GM23338 (cell line): ENCODE results near the gene SHC4. TPM values are rescaled to one million over a fixed set of nuclear protein-coding genes. Genes with fewer than 3 reads are reported as not detected.

Experiments used
- ATAC-seq: fragments of 200-7000 bp; cut with Tn5 transposase; 3 replicates; pipeline ENCODE4 v1.9.1; 2020
- DNase-seq: peaks from one replicate; pipeline ENCODE4 v3.0.0-alpha.2; 2015; ENCODE audit warnings: low spot score
- H2AFZ ChIP-seq: fragments of 200-600 bp; sonication (generic); 2 replicates; pipeline ENCODE4 v1.8.0; 2016; ENCODE audit warnings: antibody characterized with exemption, mild to moderate bottlenecking, moderate library complexity
- H3F3A ChIP-seq: fragments of 200-600 bp; sonication (generic); replicated peaks from 2 replicates; pipeline ENCODE4 v1.8.0; 2017; ENCODE audit warnings: antibody characterized with exemption, mixed run types, low read depth
- H3K27ac ChIP-seq: fragments of 200-600 bp; sonication (generic); 2 replicates; pipeline ENCODE4 v1.6.1; 2016; ENCODE audit warnings: low read depth
- H3K27me3 ChIP-seq: fragments of 200-600 bp; sonication (generic); 2 replicates; pipeline ENCODE4 v1.8.0; 2016; ENCODE audit warnings: mild to moderate bottlenecking, mixed run types, moderate library complexity; ENCODE audit not compliant: insufficient read depth
- H3K36me3 ChIP-seq: fragments of 200-600 bp; sonication (generic); 2 replicates; pipeline ENCODE4 v1.8.0; 2016; ENCODE audit warnings: mild to moderate bottlenecking; ENCODE audit not compliant: insufficient read depth
- H3K4me1 ChIP-seq: fragments of 200-600 bp; sonication (generic); 2 replicates; pipeline ENCODE4 v1.8.0; 2016; ENCODE audit warnings: mild to moderate bottlenecking, moderate library complexity; ENCODE audit not compliant: insufficient read depth
- H3K4me2 ChIP-seq: fragments of 200-600 bp; sonication (generic); 2 replicates; pipeline ENCODE4 v1.7.1; 2017; ENCODE audit warnings: mixed run types
- H3K4me3 ChIP-seq: fragments of 200-600 bp; sonication (generic); 2 replicates; pipeline ENCODE4 v1.6.1; 2016; ENCODE audit warnings: mixed run types
- H3K79me2 ChIP-seq: fragments of 200-600 bp; sonication (generic); replicated peaks from 2 replicates; pipeline ENCODE4 v1.8.0; 2017; ENCODE audit warnings: mild to moderate bottlenecking; ENCODE audit not compliant: insufficient read depth
- H3K9me2 ChIP-seq: fragments of 200-600 bp; sonication (generic); 2 replicates; pipeline ENCODE4 v1.8.0; 2017; ENCODE audit not compliant: insufficient read depth
- H4K20me1 ChIP-seq: fragments of 200-600 bp; sonication (generic); replicated peaks from 2 replicates; pipeline ENCODE4 v1.8.0; 2017; ENCODE audit warnings: mild to moderate bottlenecking; ENCODE audit not compliant: insufficient read depth
- H3K27ac Mint-ChIP-seq: 2 replicates; pipeline ENCODE4 v1.8.0; 2020; ENCODE audit warnings: inconsistent platforms, mild to moderate bottlenecking, moderate library complexity, mixed read lengths
- H3K27me3 Mint-ChIP-seq: 3 replicates; pipeline ENCODE4 v1.8.0; 2022; ENCODE audit warnings: low read depth, mild to moderate bottlenecking, moderate library complexity, mixed read lengths, inconsistent platforms; ENCODE audit not compliant: insufficient read depth, poor library complexity
- H3K36me3 Mint-ChIP-seq: 3 replicates; pipeline ENCODE4 v1.8.0; 2021; ENCODE audit warnings: low read depth, mild to moderate bottlenecking, inconsistent platforms, moderate library complexity, mixed read lengths
- H3K4me1 Mint-ChIP-seq: 3 replicates; pipeline ENCODE4 v1.8.0; 2020; ENCODE audit warnings: mild to moderate bottlenecking, inconsistent platforms, mixed read lengths
- H3K4me3 Mint-ChIP-seq: 3 replicates; pipeline ENCODE4 v1.8.0; 2021; ENCODE audit warnings: moderate library complexity, mild to moderate bottlenecking, inconsistent platforms, mixed read lengths
- H3K9me3 Mint-ChIP-seq: 3 replicates; pipeline ENCODE4 v1.8.0; 2020; ENCODE audit warnings: moderate library complexity, mild to moderate bottlenecking, inconsistent platforms, mixed read lengths
- CREB1 ChIP-seq: fragments of 250-450 bp; sonication (Bioruptor Pico); IDR thresholded peaks from 2 replicates; pipeline ENCODE4 v1.5.0; 2020; ENCODE audit warnings: low read depth, mild to moderate bottlenecking, moderate library complexity
- EZH2 ChIP-seq: fragments of 200-600 bp; sonication (generic); IDR thresholded peaks from one replicate; pipeline ENCODE4 v1.8.0; 2017; ENCODE audit warnings: antibody characterized with exemption, mild to moderate bottlenecking, low read depth; ENCODE audit not compliant: unreplicated experiment
- EZH2phosphoT487 ChIP-seq: fragments of 200-600 bp; sonication (generic); IDR thresholded peaks from one replicate; pipeline ENCODE4 v1.8.1; 2018; ENCODE audit warnings: antibody characterized with exemption; ENCODE audit not compliant: unreplicated experiment
- JUNB ChIP-seq: IDR thresholded peaks from one replicate; pipeline ENCODE4 v1.6.1; 2016; ENCODE audit warnings: antibody characterized with exemption; ENCODE audit not compliant: unreplicated experiment
- NANOG ChIP-seq: IDR thresholded peaks from 2 replicates; pipeline ENCODE4 v1.6.1; 2016; ENCODE audit warnings: antibody characterized with exemption, borderline replicate concordance
- POLR2AphosphoS5 ChIP-seq: IDR thresholded peaks from 2 replicates; pipeline ENCODE4 v1.6.1; 2016; ENCODE audit warnings: antibody characterized with exemption, low read depth
- STAT1 ChIP-seq: IDR thresholded peaks from one replicate; pipeline ENCODE4 v1.6.1; 2016; ENCODE audit warnings: antibody characterized with exemption; ENCODE audit not compliant: unreplicated experiment
- ZNF114 ChIP-seq: fragments of 250-450 bp; sonication (Bioruptor Pico); IDR thresholded peaks from 2 replicates; pipeline ENCODE4 v1.5.0; 2020; ENCODE audit warnings: mild to moderate bottlenecking, moderate library complexity
- ZNF331 ChIP-seq: fragments of 250-450 bp; sonication (Bioruptor Pico); IDR thresholded peaks from 2 replicates; pipeline ENCODE4 v1.5.0; 2020; ENCODE audit warnings: low read depth, mild to moderate bottlenecking, moderate library complexity
- polyA plus RNA-seq: library from polyadenylated mRNA; unstranded; fragments of >200 nt; fragmentation: Nextera tagmentation; extraction: Ambion mirVana; gene quantifications from 2 replicates; pipeline ENCODE4 v1.2.1, GENCODE V29; 2016
- total RNA-seq: library from RNA; depleted of rRNA; stranded (reverse); fragments of >200 nt; shearing (Covaris generic); gene quantifications from 2 replicates; pipeline ENCODE4 v1.2.3, GENCODE V29; 2014
- TF ChIP-seq, protein P1 (sequence below), 2 experiments: fragments of 200-600 bp in 1 of 2; sonication (generic) in 1 of 2; conservative IDR thresholded peaks; 2 replicates each; pipeline versions ENCODE4 v1.5.1 to v1.6.1; 2016 to 2017; ENCODE audit warnings: antibody characterized with exemption in 2 of 2, low read depth in 2 of 2, mild to moderate bottlenecking in 2 of 2, moderate library complexity in 1 of 2
- TF ChIP-seq, protein P2 (sequence below): IDR thresholded peaks from 2 replicates; pipeline ENCODE4 v1.6.1; 2016; ENCODE audit warnings: antibody characterized with exemption
- TF ChIP-seq, protein P3 (sequence below): fragments of 250-450 bp; sonication (Bioruptor Pico); IDR thresholded peaks from 2 replicates; pipeline ENCODE4 v1.5.0; 2020; ENCODE audit warnings: mild to moderate bottlenecking, moderate library complexity
- TF ChIP-seq, protein P4 (sequence below): IDR thresholded peaks from one replicate; pipeline ENCODE4 v1.6.1; 2018; ENCODE audit warnings: antibody characterized with exemption; ENCODE audit not compliant: unreplicated experiment

SHC4 gene
- total and polyA plus RNA-seq, 2 experiments from 2014 or later, result 0.21 to 0.32 TPM

DNA sequence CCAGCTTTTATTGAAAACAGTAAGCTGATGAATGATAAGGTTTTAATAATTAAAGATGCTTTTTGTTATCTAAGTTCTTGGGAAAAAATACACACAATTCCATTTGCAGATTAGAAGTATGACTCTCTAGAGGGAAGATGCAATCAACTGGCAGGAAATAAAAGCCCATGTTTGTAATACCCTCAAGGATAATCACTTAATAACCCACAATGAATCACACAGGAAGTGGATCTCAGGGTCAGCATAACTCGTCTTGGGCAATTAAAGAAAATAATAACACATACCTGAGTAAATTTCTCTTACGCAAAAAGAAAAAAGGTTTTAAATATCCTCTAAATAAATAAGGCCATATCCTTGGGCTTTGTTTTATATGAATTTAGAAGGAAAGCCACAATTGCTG lies 95.2 kb downstream of the SHC4 start:
- Mint-ChIP-seq H3K36me3 (no peaks in the 10 kb centered on the region), H3K9me3 (no peaks in the 10 kb centered on the region), H3K4me3 (no peak overlapping the region), H3K4me1 (peaks cover 4% of the 10 kb centered on the region; the same call in 2 of the 3 replicates), H3K27me3 (peaks cover 2% of the 10 kb centered on the region), H3K27ac (no peak overlapping the region)
- Histone ChIP-seq H3K4me2 (no peak overlapping the region), H3K27me3 (no peaks in the 10 kb centered on the region), H3K27ac (no peak overlapping the region), H3K36me3 (no peaks in the 10 kb centered on the region), H3K79me2 (no peaks in the 10 kb centered on the region), H4K20me1 (no peaks in the 10 kb centered on the region), H3K4me1 (peaks cover 5% of the 10 kb centered on the region; the same call in 1 of the 2 replicates), H3K9me2 (no peaks in the 10 kb centered on the region), H3K4me3 (no peak overlapping the region), H2AFZ (no peak overlapping the region), H3F3A (no peaks in the 10 kb centered on the region)
- DNase-seq (no peak), ATAC-seq (no peak)
- TF ChIP-seq JUNB (no peak), EZH2 (no peak), EZH2phosphoT487 (no peak), NANOG (no peak), POLR2AphosphoS5 (no peak), ZNF114 (CRISPR knock-in tag) (no peak), ZNF331 (no peak), CREB1 (CRISPR knock-in tag) (no peak), STAT1 (no peak)
- TF ChIP-seq, protein P1, sequence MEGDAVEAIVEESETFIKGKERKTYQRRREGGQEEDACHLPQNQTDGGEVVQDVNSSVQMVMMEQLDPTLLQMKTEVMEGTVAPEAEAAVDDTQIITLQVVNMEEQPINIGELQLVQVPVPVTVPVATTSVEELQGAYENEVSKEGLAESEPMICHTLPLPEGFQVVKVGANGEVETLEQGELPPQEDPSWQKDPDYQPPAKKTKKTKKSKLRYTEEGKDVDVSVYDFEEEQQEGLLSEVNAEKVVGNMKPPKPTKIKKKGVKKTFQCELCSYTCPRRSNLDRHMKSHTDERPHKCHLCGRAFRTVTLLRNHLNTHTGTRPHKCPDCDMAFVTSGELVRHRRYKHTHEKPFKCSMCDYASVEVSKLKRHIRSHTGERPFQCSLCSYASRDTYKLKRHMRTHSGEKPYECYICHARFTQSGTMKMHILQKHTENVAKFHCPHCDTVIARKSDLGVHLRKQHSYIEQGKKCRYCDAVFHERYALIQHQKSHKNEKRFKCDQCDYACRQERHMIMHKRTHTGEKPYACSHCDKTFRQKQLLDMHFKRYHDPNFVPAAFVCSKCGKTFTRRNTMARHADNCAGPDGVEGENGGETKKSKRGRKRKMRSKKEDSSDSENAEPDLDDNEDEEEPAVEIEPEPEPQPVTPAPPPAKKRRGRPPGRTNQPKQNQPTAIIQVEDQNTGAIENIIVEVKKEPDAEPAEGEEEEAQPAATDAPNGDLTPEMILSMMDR (conservative IDR thresholded peaks at IDR 0.05; ENCODE audit: low read depth in 2 of 2), result no peak
- TF ChIP-seq, protein P2, sequence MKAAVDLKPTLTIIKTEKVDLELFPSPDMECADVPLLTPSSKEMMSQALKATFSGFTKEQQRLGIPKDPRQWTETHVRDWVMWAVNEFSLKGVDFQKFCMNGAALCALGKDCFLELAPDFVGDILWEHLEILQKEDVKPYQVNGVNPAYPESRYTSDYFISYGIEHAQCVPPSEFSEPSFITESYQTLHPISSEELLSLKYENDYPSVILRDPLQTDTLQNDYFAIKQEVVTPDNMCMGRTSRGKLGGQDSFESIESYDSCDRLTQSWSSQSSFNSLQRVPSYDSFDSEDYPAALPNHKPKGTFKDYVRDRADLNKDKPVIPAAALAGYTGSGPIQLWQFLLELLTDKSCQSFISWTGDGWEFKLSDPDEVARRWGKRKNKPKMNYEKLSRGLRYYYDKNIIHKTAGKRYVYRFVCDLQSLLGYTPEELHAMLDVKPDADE, result no peak
- TF ChIP-seq, protein P3, sequence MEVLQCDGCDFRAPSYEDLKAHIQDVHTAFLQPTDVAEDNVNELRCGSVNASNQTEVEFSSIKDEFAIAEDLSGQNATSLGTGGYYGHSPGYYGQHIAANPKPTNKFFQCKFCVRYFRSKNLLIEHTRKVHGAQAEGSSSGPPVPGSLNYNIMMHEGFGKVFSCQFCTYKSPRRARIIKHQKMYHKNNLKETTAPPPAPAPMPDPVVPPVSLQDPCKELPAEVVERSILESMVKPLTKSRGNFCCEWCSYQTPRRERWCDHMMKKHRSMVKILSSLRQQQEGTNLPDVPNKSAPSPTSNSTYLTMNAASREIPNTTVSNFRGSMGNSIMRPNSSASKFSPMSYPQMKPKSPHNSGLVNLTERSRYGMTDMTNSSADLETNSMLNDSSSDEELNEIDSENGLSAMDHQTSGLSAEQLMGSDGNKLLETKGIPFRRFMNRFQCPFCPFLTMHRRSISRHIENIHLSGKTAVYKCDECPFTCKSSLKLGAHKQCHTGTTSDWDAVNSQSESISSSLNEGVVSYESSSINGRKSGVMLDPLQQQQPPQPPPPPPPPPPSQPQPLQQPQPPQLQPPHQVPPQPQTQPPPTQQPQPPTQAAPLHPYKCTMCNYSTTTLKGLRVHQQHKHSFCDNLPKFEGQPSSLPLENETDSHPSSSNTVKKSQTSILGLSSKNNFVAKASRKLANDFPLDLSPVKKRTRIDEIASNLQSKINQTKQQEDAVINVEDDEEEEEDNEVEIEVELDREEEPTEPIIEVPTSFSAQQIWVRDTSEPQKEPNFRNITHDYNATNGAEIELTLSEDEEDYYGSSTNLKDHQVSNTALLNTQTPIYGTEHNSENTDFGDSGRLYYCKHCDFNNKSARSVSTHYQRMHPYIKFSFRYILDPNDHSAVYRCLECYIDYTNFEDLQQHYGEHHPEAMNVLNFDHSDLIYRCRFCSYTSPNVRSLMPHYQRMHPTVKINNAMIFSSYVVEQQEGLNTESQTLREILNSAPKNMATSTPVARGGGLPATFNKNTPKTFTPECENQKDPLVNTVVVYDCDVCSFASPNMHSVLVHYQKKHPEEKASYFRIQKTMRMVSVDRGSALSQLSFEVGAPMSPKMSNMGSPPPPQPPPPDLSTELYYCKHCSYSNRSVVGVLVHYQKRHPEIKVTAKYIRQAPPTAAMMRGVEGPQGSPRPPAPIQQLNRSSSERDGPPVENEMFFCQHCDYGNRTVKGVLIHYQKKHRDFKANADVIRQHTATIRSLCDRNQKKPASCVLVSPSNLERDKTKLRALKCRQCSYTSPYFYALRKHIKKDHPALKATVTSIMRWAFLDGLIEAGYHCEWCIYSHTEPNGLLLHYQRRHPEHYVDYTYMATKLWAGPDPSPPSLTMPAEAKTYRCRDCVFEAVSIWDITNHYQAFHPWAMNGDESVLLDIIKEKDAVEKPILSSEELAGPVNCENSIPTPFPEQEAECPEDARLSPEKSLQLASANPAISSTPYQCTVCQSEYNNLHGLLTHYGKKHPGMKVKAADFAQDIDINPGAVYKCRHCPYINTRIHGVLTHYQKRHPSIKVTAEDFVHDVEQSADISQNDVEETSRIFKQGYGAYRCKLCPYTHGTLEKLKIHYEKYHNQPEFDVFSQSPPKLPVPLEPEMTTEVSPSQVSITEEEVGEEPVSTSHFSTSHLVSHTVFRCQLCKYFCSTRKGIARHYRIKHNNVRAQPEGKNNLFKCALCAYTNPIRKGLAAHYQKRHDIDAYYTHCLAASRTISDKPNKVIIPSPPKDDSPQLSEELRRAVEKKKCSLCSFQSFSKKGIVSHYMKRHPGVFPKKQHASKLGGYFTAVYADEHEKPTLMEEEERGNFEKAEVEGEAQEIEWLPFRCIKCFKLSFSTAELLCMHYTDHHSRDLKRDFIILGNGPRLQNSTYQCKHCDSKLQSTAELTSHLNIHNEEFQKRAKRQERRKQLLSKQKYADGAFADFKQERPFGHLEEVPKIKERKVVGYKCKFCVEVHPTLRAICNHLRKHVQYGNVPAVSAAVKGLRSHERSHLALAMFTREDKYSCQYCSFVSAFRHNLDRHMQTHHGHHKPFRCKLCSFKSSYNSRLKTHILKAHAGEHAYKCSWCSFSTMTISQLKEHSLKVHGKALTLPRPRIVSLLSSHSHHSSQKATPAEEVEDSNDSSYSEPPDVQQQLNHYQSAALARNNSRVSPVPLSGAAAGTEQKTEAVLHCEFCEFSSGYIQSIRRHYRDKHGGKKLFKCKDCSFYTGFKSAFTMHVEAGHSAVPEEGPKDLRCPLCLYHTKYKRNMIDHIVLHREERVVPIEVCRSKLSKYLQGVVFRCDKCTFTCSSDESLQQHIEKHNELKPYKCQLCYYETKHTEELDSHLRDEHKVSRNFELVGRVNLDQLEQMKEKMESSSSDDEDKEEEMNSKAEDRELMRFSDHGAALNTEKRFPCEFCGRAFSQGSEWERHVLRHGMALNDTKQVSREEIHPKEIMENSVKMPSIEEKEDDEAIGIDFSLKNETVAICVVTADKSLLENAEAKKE (CRISPR knock-in tag), result no peak
- TF ChIP-seq, protein P4, sequence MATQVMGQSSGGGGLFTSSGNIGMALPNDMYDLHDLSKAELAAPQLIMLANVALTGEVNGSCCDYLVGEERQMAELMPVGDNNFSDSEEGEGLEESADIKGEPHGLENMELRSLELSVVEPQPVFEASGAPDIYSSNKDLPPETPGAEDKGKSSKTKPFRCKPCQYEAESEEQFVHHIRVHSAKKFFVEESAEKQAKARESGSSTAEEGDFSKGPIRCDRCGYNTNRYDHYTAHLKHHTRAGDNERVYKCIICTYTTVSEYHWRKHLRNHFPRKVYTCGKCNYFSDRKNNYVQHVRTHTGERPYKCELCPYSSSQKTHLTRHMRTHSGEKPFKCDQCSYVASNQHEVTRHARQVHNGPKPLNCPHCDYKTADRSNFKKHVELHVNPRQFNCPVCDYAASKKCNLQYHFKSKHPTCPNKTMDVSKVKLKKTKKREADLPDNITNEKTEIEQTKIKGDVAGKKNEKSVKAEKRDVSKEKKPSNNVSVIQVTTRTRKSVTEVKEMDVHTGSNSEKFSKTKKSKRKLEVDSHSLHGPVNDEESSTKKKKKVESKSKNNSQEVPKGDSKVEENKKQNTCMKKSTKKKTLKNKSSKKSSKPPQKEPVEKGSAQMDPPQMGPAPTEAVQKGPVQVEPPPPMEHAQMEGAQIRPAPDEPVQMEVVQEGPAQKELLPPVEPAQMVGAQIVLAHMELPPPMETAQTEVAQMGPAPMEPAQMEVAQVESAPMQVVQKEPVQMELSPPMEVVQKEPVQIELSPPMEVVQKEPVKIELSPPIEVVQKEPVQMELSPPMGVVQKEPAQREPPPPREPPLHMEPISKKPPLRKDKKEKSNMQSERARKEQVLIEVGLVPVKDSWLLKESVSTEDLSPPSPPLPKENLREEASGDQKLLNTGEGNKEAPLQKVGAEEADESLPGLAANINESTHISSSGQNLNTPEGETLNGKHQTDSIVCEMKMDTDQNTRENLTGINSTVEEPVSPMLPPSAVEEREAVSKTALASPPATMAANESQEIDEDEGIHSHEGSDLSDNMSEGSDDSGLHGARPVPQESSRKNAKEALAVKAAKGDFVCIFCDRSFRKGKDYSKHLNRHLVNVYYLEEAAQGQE, result no peak
